HepG2 (cell line): ENCODE data around the gene CLDN18. TPM values are rescaled to one million over a fixed set of nuclear protein-coding genes. Genes with fewer than 3 reads are reported as not detected.

Experiments used
- ATAC-seq: fragments of 200-7000 bp; cut with Tn5 transposase; 3 replicates; pipeline ENCODE4 v1.9.1; 2020; ENCODE audit warnings: mild to moderate bottlenecking, moderate library complexity
- BruUV-seq: library from RNA; stranded (reverse); fragments of 400-500 nt; replicated peaks from 2 replicates; lab custom pipeline; 2021; lab: Mats Ljungman, UMichigan
- CTCF ChIA-PET: fragments of 300-600 bp; formaldehyde crosslinking; extraction: SDS; loops from one replicate; lab custom pipeline; 2021; ENCODE audit warnings: low total read pairs, inconsistent platforms, low intra/inter-chr PET ratio; lab: Yijun Ruan, JAX
- POLR2A ChIA-PET: fragments of 350-600 bp; sonication (Branson Sonifier 250); formaldehyde crosslinking; loops from one replicate; lab custom pipeline; 2020; ENCODE audit warnings: antibody characterized with exemption, inconsistent platforms; lab: Yijun Ruan, JAX
- DNase-seq: peaks from one replicate; pipeline ENCODE4 v3.0.0-alpha.2; 2015; ENCODE audit warnings: low spot score
- FAIRE-seq: peaks from 3 replicates; lab custom pipeline; 2011; peaks lifted over from hg19 to GRCh38; lab: Jason Lieb, UNC
- H2AFZ ChIP-seq: one replicate; pipeline ENCODE4 v1.6.1; 2011; ENCODE audit warnings: low read length, inconsistent platforms
- H3K27ac ChIP-seq: fragments of 300-600 bp; 3 replicates; pipeline ENCODE4 v1.8.0; 2011; ENCODE audit warnings: mixed run types, mild to moderate bottlenecking, mixed read lengths, low read length, inconsistent platforms; ENCODE audit not compliant: insufficient read depth; ENCODE audit errors: extremely low read length
- H3K27me3 ChIP-seq, 2 experiments: fragments of 200-600 bp in 1 of 2; 2 replicates in 1 of 2; 3 replicates in 1 of 2; pipeline versions ENCODE4 v1.6.0 to v1.8.0; 2011; ENCODE audit warnings: low read length in 2 of 2, mild to moderate bottlenecking in 2 of 2, moderate library complexity in 2 of 2, inconsistent platforms in 1 of 2; ENCODE audit not compliant: insufficient read depth in 2 of 2, control insufficient read depth in 1 of 2
- H3K36me3 ChIP-seq, 2 experiments: fragments of 200-600 bp in 1 of 2; replicated peaks in 1 of 2; 2 replicates in 1 of 2; 3 replicates in 1 of 2; pipeline versions ENCODE4 v1.5.1 to v1.8.0; 2011; ENCODE audit warnings: low read length in 2 of 2, inconsistent platforms in 1 of 2; ENCODE audit not compliant: insufficient read depth in 2 of 2, control insufficient read depth in 1 of 2
- H3K4me1 ChIP-seq: 2 replicates; pipeline ENCODE4 v1.5.1; 2012; ENCODE audit warnings: low read length, inconsistent platforms; ENCODE audit not compliant: insufficient read depth
- H3K4me2 ChIP-seq: 2 replicates; pipeline ENCODE4 v1.6.0; 2011; ENCODE audit warnings: low read depth, low read length, inconsistent platforms
- H3K4me3 ChIP-seq, 3 experiments: fragments of 200-600 bp in 1 of 3; sonication (generic), shearing (Covaris generic) in 1 of 3; replicated peaks in 1 of 3; 2 replicates each; pipeline ENCODE4 v1.5.1; 2011 to 2016; ENCODE audit warnings: low read length in 3 of 3, inconsistent platforms in 2 of 3, low read depth in 2 of 3, mild to moderate bottlenecking in 2 of 3, control low read depth in 1 of 3, mixed read lengths in 1 of 3; ENCODE audit not compliant: insufficient read depth in 1 of 3
- H3K79me2 ChIP-seq: one replicate; pipeline ENCODE4 v1.6.1; 2011; ENCODE audit warnings: low read length, inconsistent platforms; ENCODE audit not compliant: insufficient read depth
- H3K9ac ChIP-seq: 2 replicates; pipeline ENCODE4 v1.6.0; 2011; ENCODE audit warnings: mild to moderate bottlenecking, low read depth, low read length, inconsistent platforms; ENCODE audit not compliant: insufficient read depth
- H3K9me3 ChIP-seq: 2 replicates; pipeline ENCODE4 v1.5.1; 2012; ENCODE audit warnings: mild to moderate bottlenecking, low read length
- H4K20me1 ChIP-seq: 2 replicates; pipeline ENCODE4 v1.6.0; 2011; ENCODE audit warnings: inconsistent platforms, mild to moderate bottlenecking, low read length, moderate library complexity; ENCODE audit not compliant: insufficient read depth
- ATM ChIP-seq: fragments of 450-650 bp; IDR thresholded peaks from 2 replicates; pipeline ENCODE4 v1.7.1; 2017; ENCODE audit warnings: mild to moderate bottlenecking, borderline replicate concordance
- ESRRA ChIP-seq: sonication (generic); formaldehyde crosslinking; IDR thresholded peaks from 2 replicates; pipeline ENCODE4 v1.5.1; 2020; ENCODE audit warnings: mild to moderate bottlenecking, low read depth, missing genetic modification reagents
- HMG20A ChIP-seq: IDR thresholded peaks from 2 replicates; pipeline ENCODE4 v1.6.1; 2016; ENCODE audit warnings: borderline replicate concordance
- ISL2 ChIP-seq: sonication (generic); formaldehyde crosslinking; IDR thresholded peaks from 2 replicates; pipeline ENCODE4 v1.5.0; 2020; ENCODE audit warnings: missing genetic modification reagents
- KLF16 ChIP-seq, 2 experiments: sonication (generic) in 1 of 2; formaldehyde crosslinking in 1 of 2; IDR thresholded peaks; 2 replicates each; pipeline versions ENCODE4 v1.6.1 to v1.8.0; 2016 to 2023; ENCODE audit warnings: missing genetic modification reagents in 2 of 2, missing compliant biosample characterization in 1 of 2
- NCOR1 ChIP-seq: fragments of 200-600 bp; sonication (generic); IDR thresholded peaks from 2 replicates; pipeline ENCODE4 v1.7.0; 2017; ENCODE audit warnings: antibody characterized with exemption, low read length, borderline replicate concordance
- NONO ChIP-seq, 2 experiments: fragments of 450-650 bp in 1 of 2; sonication (generic) in 1 of 2; formaldehyde crosslinking in 1 of 2; IDR thresholded peaks in 1 of 2; conservative IDR thresholded peaks in 1 of 2; 2 replicates each; pipeline versions ENCODE4 v1.6.1 to v1.8.0; 2017 to 2022; ENCODE audit warnings: mild to moderate bottlenecking in 1 of 2, missing genetic modification reagents in 1 of 2, moderate library complexity in 1 of 2
- RXRB ChIP-seq: IDR thresholded peaks from 2 replicates; pipeline ENCODE4 v1.6.1; 2016; ENCODE audit warnings: borderline replicate concordance, missing genetic modification reagents, missing compliant biosample characterization
- SYNCRIP ChIP-seq: fragments of 200-400 bp; formaldehyde crosslinking; IDR thresholded peaks from 2 replicates; pipeline ENCODE4 v1.6.1; 2018; ENCODE audit warnings: mild to moderate bottlenecking, low read depth, low read length; ENCODE audit not compliant: insufficient read depth
- TCF7L2 ChIP-seq: IDR thresholded peaks from 2 replicates; pipeline ENCODE4 v1.6.1; 2011; ENCODE audit warnings: mild to moderate bottlenecking, low read depth, low read length, moderate library complexity
- THAP9 ChIP-seq: sonication (generic); formaldehyde crosslinking; IDR thresholded peaks from 2 replicates; pipeline ENCODE4; 2020; ENCODE audit warnings: missing genetic modification reagents, mild to moderate bottlenecking, borderline replicate concordance
- TP53 ChIP-seq: sonication (generic); formaldehyde crosslinking; conservative IDR thresholded peaks from 2 replicates; pipeline ENCODE4 v1.4.0; 2020; ENCODE audit warnings: missing genetic modification reagents
- UBTF ChIP-seq: sonication (generic); formaldehyde crosslinking; IDR thresholded peaks from 2 replicates; pipeline ENCODE4 v1.4.0; 2020; ENCODE audit warnings: mild to moderate bottlenecking, missing genetic modification reagents
- ZNF350 ChIP-seq: sonication (generic); formaldehyde crosslinking; IDR thresholded peaks from 2 replicates; pipeline ENCODE4 v1.4.0; 2020; ENCODE audit warnings: mild to moderate bottlenecking, low read depth, missing genetic modification reagents, borderline replicate concordance
- ZNF430 ChIP-seq: sonication (generic); formaldehyde crosslinking; IDR thresholded peaks from 2 replicates; pipeline ENCODE4 v1.9.0; 2021; ENCODE audit warnings: mild to moderate bottlenecking, missing genetic modification reagents
- ZNF451 ChIP-seq: sonication (generic); formaldehyde crosslinking; IDR thresholded peaks from 2 replicates; pipeline ENCODE4 v1.5.0; 2020; ENCODE audit warnings: mild to moderate bottlenecking, missing genetic modification reagents
- ZNF83 ChIP-seq: sonication (generic); formaldehyde crosslinking; IDR thresholded peaks from 2 replicates; pipeline ENCODE4 v1.4.0; 2020; ENCODE audit warnings: missing genetic modification reagents, mild to moderate bottlenecking, borderline replicate concordance
- WGBS: methylation state at CpG from one replicate; pipeline ENCODE4 v1.1.6; 2017; ENCODE audit warnings: low lambda C conversion rate; 5-methylcytosine and 5-hydroxymethylcytosine counted together
- in situ Hi-C: cut with HindIII; loops from 2 replicates; pipeline ENCODE4 v1.10.0; 2017; ENCODE audit warnings: low pct_unique_long_range_greater_than_20kb; ENCODE audit not compliant: extremely low pct_ligation_motif_present
- intact Hi-C: fragments of 100-400 bp; cut with micrococcal nuclease; formaldehyde crosslinking; loops from one replicate; pipeline ENCODE4 v1.10.0; 2022; ENCODE audit not compliant: unreplicated experiment
- polyA plus RNA-seq, 8 experiments: library from polyadenylated mRNA; depleted of rRNA in 3 of 8; stranded (reverse) in 7 of 8; unstranded in 1 of 8; fragments of >200 nt; fragmentation: Illumina TruSeq in 4 of 8; extraction: Trizol in 4 of 8; gene quantifications; 2 replicates each; pipeline versions ENCODE4 v1.2.1 to v1.2.3, GENCODE V29; 2011 to 2016; ENCODE audit warnings: low read depth in 4 of 8, missing spikeins in 1 of 8, mixed read lengths in 1 of 8; ENCODE audit not compliant: insufficient read depth in 1 of 8
- total RNA-seq, 5 experiments: library from RNA; depleted of rRNA; stranded (reverse); fragments of >200 nt; fragmentation: Illumina TruSeq; extraction: Trizol; gene quantifications; 2 replicates each; pipeline ENCODE4 v1.2.3, GENCODE V29; 2016; ENCODE audit warnings: low read depth in 1 of 5
- TF ChIP-seq, protein P1 (sequence below), 2 experiments: sonication (generic) in 1 of 2; formaldehyde crosslinking in 1 of 2; IDR thresholded peaks; 2 replicates each; pipeline versions ENCODE4 v1.5.1 to v1.6.1; 2011 to 2020; ENCODE audit warnings: borderline replicate concordance in 1 of 2, low read depth in 1 of 2, low read length in 1 of 2, mild to moderate bottlenecking in 1 of 2, missing genetic modification reagents in 1 of 2, moderate library complexity in 1 of 2

CLDN18 gene
- total and polyA plus RNA-seq, 2 of the 13 experiments (the other 11 are each of a cell fraction or from before 2014, with no cell fraction given), result not detected

DNA sequence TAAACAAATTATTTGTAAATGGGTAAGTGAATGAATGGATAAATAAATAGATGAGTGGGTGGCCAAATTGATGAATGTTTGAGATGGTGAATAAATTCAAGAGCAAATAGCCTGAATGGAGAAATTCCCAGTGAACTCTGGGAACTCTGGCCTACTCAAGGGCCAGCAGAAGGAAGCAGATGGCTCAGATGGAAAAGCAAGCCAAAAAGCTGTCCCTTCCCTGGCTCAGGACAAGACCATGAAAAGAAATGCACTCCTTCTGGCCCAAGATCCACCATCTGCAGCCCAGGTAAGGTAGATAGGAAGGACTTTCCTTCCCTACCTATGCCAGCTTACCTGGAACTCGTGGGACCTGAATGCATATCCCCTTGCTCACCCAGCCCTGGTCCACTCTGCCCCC lies 37.6 kb upstream of the CLDN18 start:
- CTCF ChIA-PET, result no interaction called here

More for the DNA sequence above, 37.6 kb upstream of the CLDN18 start:
- no peak overlapping the region for H3K4me3 ChIP-seq
- no peaks in the 10 kb centered on the region for H3K9me3 ChIP-seq
- ATAC-seq (no peak), FAIRE-seq (no peak), DNase-seq (no peak)
- no peaks in the 10 kb centered on the region for H3K4me1 ChIP-seq
- H3K9ac ChIP-seq, result no peak overlapping the region
- no peaks in the 10 kb centered on the region for H3K36me3 ChIP-seq
- H3K4me2 ChIP-seq, result no peak overlapping the region
- WGBS, result 20% methylated on average over 1 of the region's 1 CpG
- 0 out of 5 replicates have a peak, but pooled peaks cover 0 to 4% of the 10 kb centered on the region in 2 experiments for H3K27me3 ChIP-seq
- POLR2A ChIA-PET, result no interaction called here
- no peak overlapping the region for H3K27ac ChIP-seq
- TF ChIP-seq THAP9 (CRISPR knock-in tag) (no peak), ATM (no peak), ZNF350 (CRISPR knock-in tag) (no peak), TP53 (no peak), UBTF (CRISPR knock-in tag) (no peak), RXRB (CRISPR knock-in tag) (no peak), HMG20A (CRISPR knock-in tag) (no peak), ISL2 (CRISPR knock-in tag) (no peak), NCOR1 (no peak), ZNF451 (CRISPR knock-in tag) (no peak), ZNF430 (CRISPR knock-in tag) (no peak), TCF7L2 (no peak), SYNCRIP (no peak), KLF16 (CRISPR knock-in tag; IDR thresholded peaks at IDR 0.05) (no peak), ESRRA (CRISPR knock-in tag) (no peak), NONO (IDR thresholded peaks at IDR 0.05) (no peak), NONO (CRISPR knock-in tag; conservative IDR thresholded peaks at IDR 0.05) (no peak), ZNF83 (CRISPR knock-in tag) (no peak)
- TF ChIP-seq, protein P1, sequence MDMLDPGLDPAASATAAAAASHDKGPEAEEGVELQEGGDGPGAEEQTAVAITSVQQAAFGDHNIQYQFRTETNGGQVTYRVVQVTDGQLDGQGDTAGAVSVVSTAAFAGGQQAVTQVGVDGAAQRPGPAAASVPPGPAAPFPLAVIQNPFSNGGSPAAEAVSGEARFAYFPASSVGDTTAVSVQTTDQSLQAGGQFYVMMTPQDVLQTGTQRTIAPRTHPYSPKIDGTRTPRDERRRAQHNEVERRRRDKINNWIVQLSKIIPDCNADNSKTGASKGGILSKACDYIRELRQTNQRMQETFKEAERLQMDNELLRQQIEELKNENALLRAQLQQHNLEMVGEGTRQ (IDR thresholded peaks at IDR 0.05; ENCODE audit: low read depth, low read length), result no peak
- TF ChIP-seq, protein P1 (CRISPR knock-in tag; IDR thresholded peaks at IDR 0.05; ENCODE audit: borderline replicate concordance), result no peak
- intact Hi-C loops (no loop called here), in situ Hi-C loops (loop anchor here (10.0 kb wide), 1 partner anchor 868 kb away; no protein-coding TSS in a partner anchor)
- no TSS peak for BruUV-seq
- H2AFZ ChIP-seq, result no peak overlapping the region
- H4K20me1 ChIP-seq, result no peaks in the 10 kb centered on the region
- H3K79me2 ChIP-seq, result no peaks in the 10 kb centered on the region
